ENCODE data around the gene EXOC4.

Gene EXOC4

GRCh38 chr7:133501771-133502170 is 248.9 kb downstream of the EXOC4 start:
- Histone ChIP-seq H3K36me3 (no peaks in the 10 kb centered on the region), H3K9me3 (ENCODE audit: severe bottlenecking) (no peaks in the 10 kb centered on the region), H3K27me3 (ENCODE audit: insufficient read depth, low read depth, severe bottlenecking) (no peaks in the 10 kb centered on the region), H3K4me3 (ENCODE audit: low read depth, low read length) (no peak overlapping the region), H3K27ac (no peak overlapping the region)
- DNase-seq: no peak
- TF ChIP-seq CTCF (IDR thresholded peaks at IDR 0.05; ENCODE audit: low read depth, low read length): no peak

GRCh38 chr7:133502498-133502897 is 249.6 kb downstream of the EXOC4 start:
- no peak for DNase-seq
- no peaks in the 10 kb centered on the region for H3K36me3 ChIP-seq
- H3K4me3 ChIP-seq (ENCODE audit: low read depth, low read length): no peak overlapping the region
- no peaks in the 10 kb centered on the region for H3K27me3 ChIP-seq (ENCODE audit: insufficient read depth, low read depth, severe bottlenecking)
- no peak overlapping the region for H3K27ac ChIP-seq
- no peaks in the 10 kb centered on the region for H3K9me3 ChIP-seq (ENCODE audit: severe bottlenecking)
- no peak for TF ChIP-seq CTCF (IDR thresholded peaks at IDR 0.05; ENCODE audit: low read depth, low read length)

- H3K36me3 ChIP-seq: no peaks in the 10 kb centered on the region
- H3K4me3 ChIP-seq (ENCODE audit: low read depth, low read length): no peak overlapping the region
- no peak overlapping the region for H3K27ac ChIP-seq
- TF ChIP-seq CTCF (IDR thresholded peaks at IDR 0.05; ENCODE audit: low read depth, low read length): no peak
- H3K27me3 ChIP-seq (ENCODE audit: insufficient read depth, low read depth, severe bottlenecking): no peaks in the 10 kb centered on the region
- H3K9me3 ChIP-seq (ENCODE audit: severe bottlenecking): no peaks in the 10 kb centered on the region
- no peak for DNase-seq
Measured at GRCh38 chr7:133502972-133503371, 250.1 kb downstream of the EXOC4 start.

GRCh38 chr7:133504825-133505224 is 251.9 kb downstream of the EXOC4 start:
- Histone ChIP-seq H3K36me3 (no peaks in the 10 kb centered on the region), H3K9me3 (ENCODE audit: severe bottlenecking) (no peaks in the 10 kb centered on the region), H3K27ac (no peak overlapping the region), H3K27me3 (ENCODE audit: insufficient read depth, low read depth, severe bottlenecking) (no peaks in the 10 kb centered on the region), H3K4me3 (ENCODE audit: low read depth, low read length) (no peak overlapping the region)
- TF ChIP-seq CTCF (IDR thresholded peaks at IDR 0.05; ENCODE audit: low read depth, low read length): no peak
- no peak for DNase-seq

GRCh38 chr7:133509822-133510221 is 256.9 kb downstream of the EXOC4 start:
- Histone ChIP-seq H3K9me3 (ENCODE audit: severe bottlenecking) (no peaks in the 10 kb centered on the region), H3K4me3 (ENCODE audit: low read depth, low read length) (no peak overlapping the region), H3K27ac (no peak overlapping the region), H3K36me3 (no peaks in the 10 kb centered on the region), H3K27me3 (ENCODE audit: insufficient read depth, low read depth, severe bottlenecking) (no peaks in the 10 kb centered on the region)
- TF ChIP-seq CTCF (IDR thresholded peaks at IDR 0.05; ENCODE audit: low read depth, low read length): no peak
- no peak for DNase-seq

- Histone ChIP-seq H3K4me3 (ENCODE audit: low read depth, low read length) (no peak overlapping the region), H3K27me3 (ENCODE audit: insufficient read depth, low read depth, severe bottlenecking) (no peaks in the 10 kb centered on the region), H3K9me3 (ENCODE audit: severe bottlenecking) (no peaks in the 10 kb centered on the region), H3K27ac (no peak overlapping the region), H3K36me3 (no peaks in the 10 kb centered on the region)
- TF ChIP-seq CTCF (IDR thresholded peaks at IDR 0.05; ENCODE audit: low read depth, low read length): no peak
- DNase-seq: no peak
Measured at GRCh38 chr7:133510326-133511055, 257.6 kb downstream of the EXOC4 start.

Data from WERI-Rb-1 (cell line).